SK-N-SH (cell line): ENCODE measurements around the gene CPAMD8. TPM values are rescaled to one million over a fixed set of nuclear protein-coding genes. Genes with fewer than 3 reads are reported as not detected.

ENCODE experiments used
- CTCF ChIA-PET: fragments of 300-600, 350-600 bp; formaldehyde crosslinking; extraction: SDS; loops from one replicate; lab custom pipeline; 2021; lab: Yijun Ruan, JAX
- POLR2A ChIA-PET: fragments of 350-600 bp; sonication (Branson Sonifier 250); formaldehyde crosslinking; extraction: SDS; loops from one replicate; lab custom pipeline; 2020; ENCODE audit warnings: antibody characterized with exemption, inconsistent platforms; lab: Yijun Ruan, JAX
- DNase-seq: peaks from one replicate; pipeline ENCODE4 v3.0.0; 2012
- H2AFZ ChIP-seq: fragments of 200-600 bp; sonication (generic); 2 replicates; pipeline ENCODE4 v1.8.1; 2016; ENCODE audit warnings: antibody characterized with exemption, mild to moderate bottlenecking, low read depth
- H3F3A ChIP-seq: fragments of 200-600 bp; sonication (generic); replicated peaks from 2 replicates; pipeline ENCODE3; 2016; ENCODE audit warnings: antibody characterized with exemption, mild to moderate bottlenecking; ENCODE audit not compliant: insufficient read depth
- H3K27ac ChIP-seq, 2 experiments: fragments of 200-500 bp in 1 of 2; fragments of 200-600 bp in 1 of 2; sonication (Bioruptor generic) in 1 of 2; sonication (generic), shearing (Covaris generic) in 1 of 2; 2 replicates each; pipeline versions ENCODE4 v1.5.1 to v1.6.1; 2014 to 2016; ENCODE audit warnings: low read depth in 2 of 2, inconsistent platforms in 1 of 2, low read length in 1 of 2, mild to moderate bottlenecking in 1 of 2, mixed read lengths in 1 of 2
- H3K27me3 ChIP-seq: fragments of 200-600 bp; sonication (generic), shearing (Covaris generic); 2 replicates; pipeline ENCODE4 v1.6.1; 2016; ENCODE audit warnings: mixed run types; ENCODE audit not compliant: insufficient read depth
- H3K36me3 ChIP-seq, 2 experiments: fragments of 200-500 bp in 1 of 2; fragments of 200-600 bp in 1 of 2; sonication (Bioruptor generic) in 1 of 2; sonication (generic) in 1 of 2; replicated peaks in 1 of 2; 2 replicates each; pipeline versions ENCODE3 to v1.5.1; 2014 to 2016; ENCODE audit warnings: low read length in 1 of 2, mild to moderate bottlenecking in 1 of 2; ENCODE audit not compliant: insufficient read depth in 2 of 2, control insufficient read depth in 1 of 2
- H3K4me1 ChIP-seq, 2 experiments: fragments of 200-500 bp in 1 of 2; fragments of 200-600 bp in 1 of 2; sonication (Bioruptor generic) in 1 of 2; sonication (generic), shearing (Covaris generic) in 1 of 2; 2 replicates each; pipeline versions ENCODE4 v1.5.1 to v1.6.1; 2014 to 2016; ENCODE audit warnings: low read depth in 1 of 2, low read length in 1 of 2, mixed run types in 1 of 2; ENCODE audit not compliant: insufficient read depth in 2 of 2, control insufficient read depth in 1 of 2
- H3K4me2 ChIP-seq: fragments of 200-600 bp; sonication (generic), shearing (Covaris generic); 2 replicates; pipeline ENCODE4 v1.6.1; 2017; ENCODE audit warnings: mixed run types
- H3K4me3 ChIP-seq, 2 experiments: fragments of 200-500 bp in 1 of 2; fragments of 200-600 bp in 1 of 2; sonication (Bioruptor generic) in 1 of 2; sonication (generic), shearing (Covaris generic) in 1 of 2; 2 replicates each; pipeline versions ENCODE4 v1.5.1 to v1.8.1; 2014 to 2016; ENCODE audit warnings: low read depth in 2 of 2, inconsistent platforms in 1 of 2, low read length in 1 of 2, mild to moderate bottlenecking in 1 of 2, mixed read lengths in 1 of 2, moderate library complexity in 1 of 2
- H3K79me2 ChIP-seq: fragments of 200-600 bp; sonication (generic); 2 replicates; pipeline ENCODE4 v1.8.1; 2017; ENCODE audit warnings: mild to moderate bottlenecking; ENCODE audit not compliant: insufficient read depth
- H3K9ac ChIP-seq: fragments of 200-600 bp; sonication (generic); 2 replicates; pipeline ENCODE4 v1.6.1; 2017; ENCODE audit warnings: mixed run types
- H3K9me2 ChIP-seq: fragments of 200-600 bp; sonication (generic); 2 replicates; pipeline ENCODE4 v1.6.1; 2017; ENCODE audit warnings: mixed run types
- H3K9me3 ChIP-seq: fragments of 200-600 bp; sonication (generic); 2 replicates; pipeline ENCODE4 v1.6.1; 2017; ENCODE audit warnings: mixed run types, mild to moderate bottlenecking, moderate library complexity
- H4K20me1 ChIP-seq: fragments of 200-600 bp; sonication (generic); 2 replicates; pipeline ENCODE4 v1.6.1; 2017; ENCODE audit warnings: mild to moderate bottlenecking, mixed run types; ENCODE audit not compliant: insufficient read depth
- CHD2 ChIP-seq: fragments of 150-350 bp; IDR thresholded peaks from 2 replicates; pipeline ENCODE4 v1.6.1; 2018; ENCODE audit warnings: low read length; ENCODE audit not compliant: partially characterized antibody
- EP300 ChIP-seq, 2 experiments: IDR thresholded peaks; 2 replicates each; pipeline versions ENCODE4 v1.4.0 to v1.6.1; 2012; ENCODE audit warnings: borderline replicate concordance in 1 of 2, low read depth in 1 of 2, low read length in 1 of 2
- EZH2phosphoT487 ChIP-seq: fragments of 200-600 bp; sonication (generic); IDR thresholded peaks from 2 replicates; pipeline ENCODE4 v1.6.1; 2017; ENCODE audit warnings: low read depth, mixed run types, mild to moderate bottlenecking, antibody characterized with exemption, moderate library complexity, borderline replicate concordance
- FOXM1 ChIP-seq: IDR thresholded peaks from 2 replicates; pipeline ENCODE4 v1.4.0; 2012; ENCODE audit warnings: low read depth, mild to moderate bottlenecking
- GABPA ChIP-seq: IDR thresholded peaks from 2 replicates; pipeline ENCODE4 v1.4.0; 2012; ENCODE audit warnings: low read depth, mild to moderate bottlenecking
- GATA2 ChIP-seq: sonication (generic); formaldehyde crosslinking; IDR thresholded peaks from 2 replicates; pipeline ENCODE4 v1.5.0; 2020; ENCODE audit warnings: mild to moderate bottlenecking, missing genetic modification reagents
- MXI1 ChIP-seq: IDR thresholded peaks from 2 replicates; pipeline ENCODE4 v1.6.1; 2012; ENCODE audit warnings: mild to moderate bottlenecking, low read depth, low read length, improper control_type of control experiment
- NFIC ChIP-seq: IDR thresholded peaks from 2 replicates; pipeline ENCODE4 v1.4.0; 2012; ENCODE audit warnings: borderline replicate concordance
- NRF1 ChIP-seq: IDR thresholded peaks from 2 replicates; pipeline ENCODE4 v1.6.1; 2012; ENCODE audit warnings: low read depth, mild to moderate bottlenecking, low read length
- RAD21 ChIP-seq: IDR thresholded peaks from 2 replicates; pipeline ENCODE4 v1.6.1; 2012; ENCODE audit warnings: mild to moderate bottlenecking, low read length
- RFX5 ChIP-seq: IDR thresholded peaks from 2 replicates; pipeline ENCODE4 v1.6.1; 2012; ENCODE audit warnings: mild to moderate bottlenecking, improper control_type of control experiment, low read length
- SMC3 ChIP-seq: IDR thresholded peaks from 2 replicates; pipeline ENCODE4 v1.6.1; 2012; ENCODE audit warnings: low read depth, low read length, improper control_type of control experiment
- TAF1 ChIP-seq: IDR thresholded peaks from 2 replicates; pipeline ENCODE4 v1.6.1; 2012; ENCODE audit warnings: low read depth, mild to moderate bottlenecking, low read length, moderate library complexity, borderline replicate concordance
- TCF12 ChIP-seq: IDR thresholded peaks from 2 replicates; pipeline ENCODE4 v1.4.0; 2012
- TEAD4 ChIP-seq: IDR thresholded peaks from 2 replicates; pipeline ENCODE4 v1.4.0; 2012; ENCODE audit warnings: mild to moderate bottlenecking, borderline replicate concordance; ENCODE audit not compliant: insufficient read depth
- YY1 ChIP-seq: IDR thresholded peaks from 2 replicates; pipeline ENCODE4 v1.4.0; 2012; ENCODE audit warnings: low read depth, mild to moderate bottlenecking
- WGBS: methylation state at CpG from one replicate; pipeline ENCODE4 v1.1.6; 2017; ENCODE audit warnings: low lambda C conversion rate; 5-methylcytosine and 5-hydroxymethylcytosine counted together
- polyA plus RNA-seq, 3 experiments: library from polyadenylated mRNA; depleted of rRNA; stranded (reverse); fragments of >200 nt; gene quantifications; 2 replicates each; pipeline ENCODE4 v1.2.3, GENCODE V29; 2012
- TF ChIP-seq, protein P1 (sequence below): IDR thresholded peaks from 2 replicates; pipeline ENCODE4 v1.4.0; 2012; ENCODE audit warnings: low read depth
- TF ChIP-seq, protein P2 (sequence below): IDR thresholded peaks from 2 replicates; pipeline ENCODE4 v1.4.0; 2012; ENCODE audit warnings: low read depth, borderline replicate concordance
- TF ChIP-seq, protein P3 (sequence below): fragments of 200-600 bp; sonication (generic); IDR thresholded peaks from 2 replicates; pipeline ENCODE4 v1.6.1; 2017; ENCODE audit warnings: antibody characterized with exemption, mild to moderate bottlenecking, moderate library complexity

Gene CPAMD8
- polyA plus RNA-seq, 1 of the 3 experiments (the other 2 are of a cell fraction), result 1.2 TPM

DNA sequence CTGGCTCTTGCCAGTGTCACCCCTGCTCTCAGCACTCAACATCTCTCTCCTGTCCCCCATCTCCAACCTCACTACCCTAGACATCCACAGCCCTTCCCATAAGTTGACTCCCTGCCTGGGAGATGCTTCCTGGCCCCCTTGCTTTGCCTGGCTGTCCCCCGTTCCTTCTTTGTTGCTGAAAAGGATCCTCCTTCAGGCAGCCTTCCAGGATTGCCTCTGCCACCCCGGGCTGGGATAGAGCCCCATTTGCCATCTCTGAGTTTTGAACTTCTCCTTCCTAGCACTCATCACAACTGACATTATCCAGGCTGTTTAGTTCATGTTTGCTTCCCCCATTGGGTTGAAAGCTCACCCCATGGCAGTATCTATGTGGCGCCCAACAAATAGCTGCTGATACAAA is 20.0 kb downstream of the CPAMD8 start (continued):
- no peak for TF ChIP-seq EP300 (IDR thresholded peaks at IDR 0.05; ENCODE audit: borderline replicate concordance in 1 of 2, low read depth in 1 of 2, low read length in 1 of 2)
- no peak for TF ChIP-seq FOXM1
- TF ChIP-seq TEAD4, result no peak
- TF ChIP-seq, protein P1, sequence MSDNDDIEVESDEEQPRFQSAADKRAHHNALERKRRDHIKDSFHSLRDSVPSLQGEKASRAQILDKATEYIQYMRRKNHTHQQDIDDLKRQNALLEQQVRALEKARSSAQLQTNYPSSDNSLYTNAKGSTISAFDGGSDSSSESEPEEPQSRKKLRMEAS, result no peak
- no peak for TF ChIP-seq CHD2
- no peak for TF ChIP-seq NFIC

DNA sequence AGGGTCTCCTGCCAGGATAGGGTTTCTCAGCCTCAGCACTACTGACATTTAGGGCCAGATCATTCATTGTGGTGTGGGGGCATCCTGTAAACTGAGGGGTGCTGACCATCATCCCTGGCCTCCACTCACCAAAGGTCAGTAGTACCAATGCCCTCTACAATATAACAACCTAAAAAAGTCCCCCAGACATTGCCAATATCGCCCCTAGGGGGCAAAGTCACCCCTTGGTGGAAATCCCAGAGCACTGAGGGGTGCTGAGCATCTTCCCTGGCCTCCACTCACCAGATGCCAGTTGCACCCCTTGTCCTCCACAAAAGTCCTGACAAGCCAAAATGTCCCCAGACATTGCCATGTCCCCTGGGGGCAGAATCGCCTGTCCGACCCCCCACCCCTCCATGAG is 21.6 kb downstream of the CPAMD8 start:
- H3K9ac ChIP-seq, result no peak overlapping the region
- ChIA-PET CTCF (no interaction called here), POLR2A (no interaction called here)
- DNase-seq, result no peak
- no peak overlapping the region for H2AFZ ChIP-seq
- no peak overlapping the region for H3K27ac ChIP-seq
- no peaks in the 10 kb centered on the region for H4K20me1 ChIP-seq
- H3K4me3 ChIP-seq, result no peak overlapping the region
- H3K79me2 ChIP-seq, result no peaks in the 10 kb centered on the region
- no peaks in the 10 kb centered on the region for H3K9me2 ChIP-seq
- 0% methylated on average over 3 of the region's 3 CpGs for WGBS
- H3K36me3 ChIP-seq, result no peaks in the 10 kb centered on the region
- no peak overlapping the region for H3K4me2 ChIP-seq
- H3K4me1 ChIP-seq, result no peaks in the 10 kb centered on the region
- peaks cover 39% of the 10 kb centered on the region; the same call in 1 of the 2 replicates for H3K27me3 ChIP-seq
- H3F3A ChIP-seq, result no peaks in the 10 kb centered on the region
- TF ChIP-seq YY1, result no peak
- no peak for TF ChIP-seq TAF1
- TF ChIP-seq, protein P2, sequence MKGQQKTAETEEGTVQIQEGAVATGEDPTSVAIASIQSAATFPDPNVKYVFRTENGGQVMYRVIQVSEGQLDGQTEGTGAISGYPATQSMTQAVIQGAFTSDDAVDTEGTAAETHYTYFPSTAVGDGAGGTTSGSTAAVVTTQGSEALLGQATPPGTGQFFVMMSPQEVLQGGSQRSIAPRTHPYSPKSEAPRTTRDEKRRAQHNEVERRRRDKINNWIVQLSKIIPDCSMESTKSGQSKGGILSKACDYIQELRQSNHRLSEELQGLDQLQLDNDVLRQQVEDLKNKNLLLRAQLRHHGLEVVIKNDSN, result no peak
- no peak for TF ChIP-seq RAD21
- TF ChIP-seq NRF1, result no peak
- TF ChIP-seq, protein P3, sequence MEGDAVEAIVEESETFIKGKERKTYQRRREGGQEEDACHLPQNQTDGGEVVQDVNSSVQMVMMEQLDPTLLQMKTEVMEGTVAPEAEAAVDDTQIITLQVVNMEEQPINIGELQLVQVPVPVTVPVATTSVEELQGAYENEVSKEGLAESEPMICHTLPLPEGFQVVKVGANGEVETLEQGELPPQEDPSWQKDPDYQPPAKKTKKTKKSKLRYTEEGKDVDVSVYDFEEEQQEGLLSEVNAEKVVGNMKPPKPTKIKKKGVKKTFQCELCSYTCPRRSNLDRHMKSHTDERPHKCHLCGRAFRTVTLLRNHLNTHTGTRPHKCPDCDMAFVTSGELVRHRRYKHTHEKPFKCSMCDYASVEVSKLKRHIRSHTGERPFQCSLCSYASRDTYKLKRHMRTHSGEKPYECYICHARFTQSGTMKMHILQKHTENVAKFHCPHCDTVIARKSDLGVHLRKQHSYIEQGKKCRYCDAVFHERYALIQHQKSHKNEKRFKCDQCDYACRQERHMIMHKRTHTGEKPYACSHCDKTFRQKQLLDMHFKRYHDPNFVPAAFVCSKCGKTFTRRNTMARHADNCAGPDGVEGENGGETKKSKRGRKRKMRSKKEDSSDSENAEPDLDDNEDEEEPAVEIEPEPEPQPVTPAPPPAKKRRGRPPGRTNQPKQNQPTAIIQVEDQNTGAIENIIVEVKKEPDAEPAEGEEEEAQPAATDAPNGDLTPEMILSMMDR, result no peak; the same call in 1 of the 2 replicates
- TF ChIP-seq RFX5, result no peak
- no peak for TF ChIP-seq MXI1
- no peak for TF ChIP-seq GATA2 (CRISPR knock-in tag)
- no peak for TF ChIP-seq TEAD4
- TF ChIP-seq CHD2, result no peak
- TF ChIP-seq TCF12, result no peak
- no peak for TF ChIP-seq NFIC
- TF ChIP-seq GABPA, result no peak
- TF ChIP-seq SMC3, result no peak
- no peak for TF ChIP-seq EZH2phosphoT487
- no peaks in the 10 kb centered on the region for H3K9me3 ChIP-seq
